HEK293 (cell line): Measurements from ENCODE around the gene TP53I3.

Experiments used
- BCL11A ChIP-seq: fragments of 450-650 bp; formaldehyde crosslinking; IDR thresholded peaks from 2 replicates; pipeline ENCODE4 v1.5.1; 2016; ENCODE audit warnings: low read depth, missing biosample characterization, missing genetic modification characterization
- GLIS1 ChIP-seq: fragments of 450-650 bp; formaldehyde crosslinking; IDR thresholded peaks from 2 replicates; pipeline ENCODE4 v1.5.1; 2016; ENCODE audit warnings: missing biosample characterization, missing genetic modification characterization
- SP7 ChIP-seq: fragments of 450-650 bp; formaldehyde crosslinking; IDR thresholded peaks from 2 replicates; pipeline ENCODE4 v1.5.1; 2016; ENCODE audit warnings: missing biosample characterization, missing genetic modification characterization
- YY1 ChIP-seq: fragments of 450-650 bp; formaldehyde crosslinking; IDR thresholded peaks from 2 replicates; pipeline ENCODE4 v1.5.1; 2018; ENCODE audit warnings: missing biosample characterization, missing genetic modification characterization
- ZBTB10 ChIP-seq: fragments of 450-650 bp; formaldehyde crosslinking; IDR thresholded peaks from 2 replicates; pipeline ENCODE4 v1.5.1; 2016; ENCODE audit warnings: missing biosample characterization, missing genetic modification characterization
- ZBTB17 ChIP-seq: fragments of 450-650 bp; formaldehyde crosslinking; IDR thresholded peaks from 2 replicates; pipeline ENCODE4 v1.5.1; 2016; ENCODE audit warnings: missing biosample characterization, missing genetic modification characterization
- ZBTB20 ChIP-seq: fragments of 450-650 bp; formaldehyde crosslinking; IDR thresholded peaks from 2 replicates; pipeline ENCODE4 v1.5.1; 2016; ENCODE audit warnings: missing biosample characterization, missing genetic modification characterization
- ZBTB21 ChIP-seq: fragments of 450-650 bp; formaldehyde crosslinking; IDR thresholded peaks from 2 replicates; pipeline ENCODE4 v1.5.1; 2017; ENCODE audit warnings: missing biosample characterization, missing genetic modification characterization
- ZBTB49 ChIP-seq: fragments of 450-650 bp; formaldehyde crosslinking; IDR thresholded peaks from 2 replicates; pipeline ENCODE4 v1.5.1; 2016; ENCODE audit warnings: missing biosample characterization, missing genetic modification characterization, low read depth
- ZIC2 ChIP-seq: fragments of 450-650 bp; formaldehyde crosslinking; IDR thresholded peaks from 2 replicates; pipeline ENCODE4 v1.5.1; 2016; ENCODE audit warnings: missing biosample characterization, missing genetic modification characterization
- ZNF112 ChIP-seq: fragments of 450-650 bp; formaldehyde crosslinking; IDR thresholded peaks from 2 replicates; pipeline ENCODE4 v1.5.0; 2017; ENCODE audit warnings: missing biosample characterization, missing genetic modification characterization
- ZNF146 ChIP-seq: fragments of 450-650 bp; formaldehyde crosslinking; IDR thresholded peaks from 2 replicates; pipeline ENCODE4 v1.5.1; 2016; ENCODE audit warnings: missing biosample characterization, missing genetic modification characterization
- ZNF157 ChIP-seq: fragments of 450-650 bp; formaldehyde crosslinking; IDR thresholded peaks from 2 replicates; pipeline ENCODE4 v1.5.1; 2016; ENCODE audit warnings: missing biosample characterization, missing genetic modification characterization
- ZNF223 ChIP-seq: fragments of 450-650 bp; formaldehyde crosslinking; IDR thresholded peaks from 2 replicates; pipeline ENCODE4 v1.5.1; 2016; ENCODE audit warnings: missing biosample characterization, missing genetic modification characterization
- ZNF350 ChIP-seq: fragments of 450-650 bp; formaldehyde crosslinking; IDR thresholded peaks from 2 replicates; pipeline ENCODE4 v1.5.0; 2017; ENCODE audit warnings: missing biosample characterization, mild to moderate bottlenecking, missing genetic modification characterization
- ZNF354C ChIP-seq: fragments of 450-650 bp; formaldehyde crosslinking; IDR thresholded peaks from 2 replicates; pipeline ENCODE4 v1.5.1; 2016; ENCODE audit warnings: missing biosample characterization, missing genetic modification characterization, low read depth, borderline replicate concordance
- ZNF658 ChIP-seq: fragments of 450-650 bp; formaldehyde crosslinking; IDR thresholded peaks from 2 replicates; pipeline ENCODE4; 2016; ENCODE audit warnings: missing biosample characterization, missing genetic modification characterization
- ZNF776 ChIP-seq: fragments of 450-650 bp; formaldehyde crosslinking; IDR thresholded peaks from 2 replicates; pipeline ENCODE4 v1.5.0; 2017; ENCODE audit warnings: missing biosample characterization, missing genetic modification characterization, borderline replicate concordance
- ZSCAN5A ChIP-seq: fragments of 450-650 bp; formaldehyde crosslinking; IDR thresholded peaks from 2 replicates; pipeline ENCODE4 v1.5.1; 2016; ENCODE audit warnings: missing biosample characterization, missing genetic modification characterization
- TF ChIP-seq, protein P1 (sequence below): fragments of 450-650 bp; formaldehyde crosslinking; IDR thresholded peaks from 2 replicates; pipeline ENCODE4 v1.5.1; 2016; ENCODE audit warnings: missing biosample characterization, missing genetic modification characterization
- TF ChIP-seq, protein P2 (sequence below): fragments of 450-650 bp; formaldehyde crosslinking; IDR thresholded peaks from 2 replicates; pipeline ENCODE4 v1.5.1; 2017; ENCODE audit warnings: missing biosample characterization, missing genetic modification characterization
- TF ChIP-seq, protein P3 (sequence below): fragments of 450-650 bp; formaldehyde crosslinking; optimal IDR thresholded peaks from 2 replicates; pipeline ENCODE3; 2016; ENCODE audit warnings: missing biosample characterization, mild to moderate bottlenecking, missing genetic modification characterization
- TF ChIP-seq, protein P4 (sequence below): fragments of 450-650 bp; formaldehyde crosslinking; conservative IDR thresholded peaks from 2 replicates; pipeline ENCODE4 v1.5.1; 2016; ENCODE audit warnings: low read depth, missing biosample characterization, missing genetic modification characterization

Gene TP53I3

DNA sequence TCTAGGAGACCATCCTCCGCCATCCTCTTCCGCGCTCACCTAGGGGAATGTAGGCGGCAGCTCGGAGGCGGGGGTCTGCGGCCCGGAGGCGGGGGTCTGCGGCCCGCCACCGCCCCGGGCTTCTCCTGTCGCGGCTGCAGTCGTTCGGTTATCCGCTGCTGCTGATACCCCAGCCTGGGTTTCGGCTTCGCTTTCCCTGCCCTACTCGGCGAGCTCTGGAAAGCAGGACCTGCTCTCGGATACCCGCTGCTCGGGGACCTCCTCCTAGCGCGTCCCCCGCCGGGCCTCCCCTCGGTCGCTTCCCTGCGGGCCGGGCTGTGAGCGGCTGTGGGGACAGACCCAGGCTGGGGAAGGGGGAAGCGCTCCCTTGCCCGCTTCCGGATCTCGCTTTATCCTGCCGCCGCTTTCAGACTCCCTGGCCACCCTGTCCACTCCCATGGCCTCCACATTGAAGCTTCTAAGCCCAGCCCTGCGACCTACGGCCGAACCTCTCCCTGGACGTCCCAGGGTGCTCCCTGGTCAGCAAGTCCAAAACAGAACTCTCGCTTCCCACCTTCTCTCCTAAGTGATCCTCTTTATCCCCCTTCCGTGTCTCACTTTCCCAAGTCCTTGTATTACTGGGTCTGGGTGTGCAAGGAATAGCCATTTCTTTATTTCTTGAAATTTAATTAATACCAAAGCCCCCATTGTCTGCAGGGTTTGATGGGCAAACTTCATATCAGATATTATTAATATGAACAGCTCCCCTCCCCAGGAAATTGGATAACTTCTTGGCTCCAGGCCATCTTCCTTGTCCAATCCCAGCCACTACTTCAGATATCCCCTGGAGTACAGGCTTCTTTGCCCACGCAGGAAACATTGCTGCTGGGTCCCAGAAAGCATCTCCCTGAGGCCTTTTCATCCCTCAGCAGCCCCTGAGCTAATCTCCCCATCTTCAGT is 34.3 kb downstream of the TP53I3 start (continued):
- TF ChIP-seq, protein P1, sequence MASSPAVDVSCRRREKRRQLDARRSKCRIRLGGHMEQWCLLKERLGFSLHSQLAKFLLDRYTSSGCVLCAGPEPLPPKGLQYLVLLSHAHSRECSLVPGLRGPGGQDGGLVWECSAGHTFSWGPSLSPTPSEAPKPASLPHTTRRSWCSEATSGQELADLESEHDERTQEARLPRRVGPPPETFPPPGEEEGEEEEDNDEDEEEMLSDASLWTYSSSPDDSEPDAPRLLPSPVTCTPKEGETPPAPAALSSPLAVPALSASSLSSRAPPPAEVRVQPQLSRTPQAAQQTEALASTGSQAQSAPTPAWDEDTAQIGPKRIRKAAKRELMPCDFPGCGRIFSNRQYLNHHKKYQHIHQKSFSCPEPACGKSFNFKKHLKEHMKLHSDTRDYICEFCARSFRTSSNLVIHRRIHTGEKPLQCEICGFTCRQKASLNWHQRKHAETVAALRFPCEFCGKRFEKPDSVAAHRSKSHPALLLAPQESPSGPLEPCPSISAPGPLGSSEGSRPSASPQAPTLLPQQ (tag by site-specific recombination): no peak
- TF ChIP-seq YY1 (tag by site-specific recombination) (no peak), ZNF157 (no peak), BCL11A (tag by site-specific recombination) (no peak), ZNF146 (tag by site-specific recombination) (no peak), ZBTB21 (no peak), ZBTB49 (tag by site-specific recombination) (no peak), SP7 (tag by site-specific recombination) (no peak), ZNF658 (tag by site-specific recombination) (no peak), ZSCAN5A (tag by site-specific recombination) (no peak), ZNF223 (tag by site-specific recombination) (no peak), ZNF776 (tag by site-specific recombination) (no peak), ZIC2 (tag by site-specific recombination) (peak; percentile 82), ZBTB17 (tag by site-specific recombination) (no peak; the same call in none of the 2 replicates), GLIS1 (tag by site-specific recombination) (peak; percentile 31), ZNF112 (tag by site-specific recombination) (no peak), ZNF354C (tag by site-specific recombination) (no peak), ZBTB10 (tag by site-specific recombination) (no peak), ZBTB20 (tag by site-specific recombination) (peak; percentile 13; the same call in 1 of the 2 replicates), ZNF350 (no peak)
- TF ChIP-seq, protein P2, sequence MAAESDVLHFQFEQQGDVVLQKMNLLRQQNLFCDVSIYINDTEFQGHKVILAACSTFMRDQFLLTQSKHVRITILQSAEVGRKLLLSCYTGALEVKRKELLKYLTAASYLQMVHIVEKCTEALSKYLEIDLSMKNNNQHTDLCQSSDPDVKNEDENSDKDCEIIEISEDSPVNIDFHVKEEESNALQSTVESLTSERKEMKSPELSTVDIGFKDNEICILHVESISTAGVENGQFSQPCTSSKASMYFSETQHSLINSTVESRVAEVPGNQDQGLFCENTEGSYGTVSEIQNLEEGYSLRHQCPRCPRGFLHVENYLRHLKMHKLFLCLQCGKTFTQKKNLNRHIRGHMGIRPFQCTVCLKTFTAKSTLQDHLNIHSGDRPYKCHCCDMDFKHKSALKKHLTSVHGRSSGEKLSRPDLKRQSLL (tag by site-specific recombination): no peak
- TF ChIP-seq, protein P3, sequence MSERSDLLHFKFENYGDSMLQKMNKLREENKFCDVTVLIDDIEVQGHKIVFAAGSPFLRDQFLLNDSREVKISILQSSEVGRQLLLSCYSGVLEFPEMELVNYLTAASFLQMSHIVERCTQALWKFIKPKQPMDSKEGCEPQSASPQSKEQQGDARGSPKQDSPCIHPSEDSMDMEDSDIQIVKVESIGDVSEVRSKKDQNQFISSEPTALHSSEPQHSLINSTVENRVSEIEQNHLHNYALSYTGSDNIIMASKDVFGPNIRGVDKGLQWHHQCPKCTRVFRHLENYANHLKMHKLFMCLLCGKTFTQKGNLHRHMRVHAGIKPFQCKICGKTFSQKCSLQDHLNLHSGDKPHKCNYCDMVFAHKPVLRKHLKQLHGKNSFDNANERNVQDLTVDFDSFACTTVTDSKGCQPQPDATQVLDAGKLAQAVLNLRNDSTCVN (tag by site-specific recombination): peak; percentile 73
- TF ChIP-seq, protein P4, sequence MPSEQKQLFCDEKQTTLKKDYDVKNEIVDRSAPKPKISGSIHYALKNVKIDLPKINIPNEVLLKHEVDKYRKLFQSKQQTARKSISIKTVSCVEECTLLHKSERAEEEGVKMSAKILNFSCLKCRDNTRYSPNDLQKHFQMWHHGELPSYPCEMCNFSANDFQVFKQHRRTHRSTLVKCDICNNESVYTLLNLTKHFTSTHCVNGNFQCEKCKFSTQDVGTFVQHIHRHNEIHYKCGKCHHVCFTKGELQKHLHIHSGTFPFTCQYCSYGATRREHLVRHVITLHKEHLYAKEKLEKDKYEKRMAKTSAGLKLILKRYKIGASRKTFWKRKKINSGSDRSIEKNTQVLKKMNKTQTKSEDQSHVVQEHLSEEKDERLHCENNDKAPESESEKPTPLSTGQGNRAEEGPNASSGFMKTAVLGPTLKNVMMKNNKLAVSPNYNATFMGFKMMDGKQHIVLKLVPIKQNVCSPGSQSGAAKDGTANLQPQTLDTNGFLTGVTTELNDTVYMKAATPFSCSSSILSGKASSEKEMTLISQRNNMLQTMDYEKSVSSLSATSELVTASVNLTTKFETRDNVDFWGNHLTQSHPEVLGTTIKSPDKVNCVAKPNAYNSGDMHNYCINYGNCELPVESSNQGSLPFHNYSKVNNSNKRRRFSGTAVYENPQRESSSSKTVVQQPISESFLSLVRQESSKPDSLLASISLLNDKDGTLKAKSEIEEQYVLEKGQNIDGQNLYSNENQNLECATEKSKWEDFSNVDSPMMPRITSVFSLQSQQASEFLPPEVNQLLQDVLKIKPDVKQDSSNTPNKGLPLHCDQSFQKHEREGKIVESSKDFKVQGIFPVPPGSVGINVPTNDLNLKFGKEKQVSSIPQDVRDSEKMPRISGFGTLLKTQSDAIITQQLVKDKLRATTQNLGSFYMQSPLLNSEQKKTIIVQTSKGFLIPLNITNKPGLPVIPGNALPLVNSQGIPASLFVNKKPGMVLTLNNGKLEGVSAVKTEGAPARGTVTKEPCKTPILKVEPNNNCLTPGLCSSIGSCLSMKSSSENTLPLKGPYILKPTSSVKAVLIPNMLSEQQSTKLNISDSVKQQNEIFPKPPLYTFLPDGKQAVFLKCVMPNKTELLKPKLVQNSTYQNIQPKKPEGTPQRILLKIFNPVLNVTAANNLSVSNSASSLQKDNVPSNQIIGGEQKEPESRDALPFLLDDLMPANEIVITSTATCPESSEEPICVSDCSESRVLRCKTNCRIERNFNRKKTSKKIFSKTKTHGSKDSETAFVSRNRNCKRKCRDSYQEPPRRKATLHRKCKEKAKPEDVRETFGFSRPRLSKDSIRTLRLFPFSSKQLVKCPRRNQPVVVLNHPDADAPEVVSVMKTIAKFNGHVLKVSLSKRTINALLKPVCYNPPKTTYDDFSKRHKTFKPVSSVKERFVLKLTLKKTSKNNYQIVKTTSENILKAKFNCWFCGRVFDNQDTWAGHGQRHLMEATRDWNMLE: no peak
